H9 (cell line): Measurements from ENCODE around the gene TEKT3. TPM values are rescaled to one million over a fixed set of nuclear protein-coding genes. Genes with fewer than 3 reads are reported as not detected.

Experiments used
- DNase-seq: peaks from one replicate; pipeline ENCODE4 v3.0.0-alpha.2; 2017
- H2AFZ ChIP-seq: one replicate; pipeline ENCODE4 v1.6.1; 2013; ENCODE audit warnings: mild to moderate bottlenecking, low read length, control low read depth, moderate library complexity
- H2AK5ac ChIP-seq: 2 replicates; pipeline ENCODE4 v1.6.1; 2013; ENCODE audit warnings: low read length, control low read depth, mixed read lengths; ENCODE audit not compliant: insufficient read length
- H2BK120ac ChIP-seq: one replicate; pipeline ENCODE4 v1.6.1; 2013; ENCODE audit warnings: low read depth, mild to moderate bottlenecking, low read length, control low read depth, inconsistent platforms; ENCODE audit not compliant: poor library complexity, severe bottlenecking
- H2BK12ac ChIP-seq: 2 replicates; pipeline ENCODE4 v1.6.1; 2013; ENCODE audit warnings: low read length, control low read depth, mixed read lengths, low read depth; ENCODE audit not compliant: insufficient read length
- H2BK15ac ChIP-seq: 2 replicates; pipeline ENCODE4 v1.6.1; 2013; ENCODE audit warnings: low read depth, low read length, control low read depth
- H2BK20ac ChIP-seq: one replicate; pipeline ENCODE4 v1.6.1; 2013; ENCODE audit warnings: low read depth, mild to moderate bottlenecking, low read length, control low read depth, inconsistent platforms; ENCODE audit not compliant: poor library complexity, severe bottlenecking
- H2BK5ac ChIP-seq: 2 replicates; pipeline ENCODE4 v1.6.1; 2013; ENCODE audit warnings: low read length, control low read depth, mixed read lengths; ENCODE audit not compliant: insufficient read length
- H3K14ac ChIP-seq: 2 replicates; pipeline ENCODE4 v1.6.1; 2013; ENCODE audit warnings: low read length, control low read depth; ENCODE audit not compliant: insufficient read depth
- H3K18ac ChIP-seq: 2 replicates; pipeline ENCODE4 v1.6.1; 2013; ENCODE audit warnings: low read depth, mild to moderate bottlenecking, mixed read lengths, low read length, control low read depth; ENCODE audit not compliant: insufficient read length
- H3K23ac ChIP-seq: 2 replicates; pipeline ENCODE4 v1.6.1; 2013; ENCODE audit warnings: low read length, control low read depth, mixed read lengths, low read depth; ENCODE audit not compliant: insufficient read length
- H3K23me2 ChIP-seq: 2 replicates; pipeline ENCODE4 v1.6.1; 2013; ENCODE audit warnings: low read depth, mild to moderate bottlenecking, mixed read lengths, low read length, control low read depth; ENCODE audit not compliant: insufficient read length, poor library complexity, severe bottlenecking
- H3K27ac ChIP-seq: 2 replicates; pipeline ENCODE4 v1.5.1; 2013; ENCODE audit warnings: low read length, control low read depth, mixed read lengths, low read depth; ENCODE audit not compliant: insufficient read length
- H3K27me3 ChIP-seq: 2 replicates; pipeline ENCODE4 v1.6.1; 2013; ENCODE audit warnings: low read length, control low read depth, inconsistent platforms; ENCODE audit not compliant: insufficient read depth
- H3K4ac ChIP-seq: 2 replicates; pipeline ENCODE4 v1.6.1; 2013; ENCODE audit warnings: low read depth, mild to moderate bottlenecking, control low read depth, inconsistent platforms, low read length, moderate library complexity
- H3K4me1 ChIP-seq: 2 replicates; pipeline ENCODE4 v1.6.1; 2013; ENCODE audit warnings: low read length, control low read depth, inconsistent platforms; ENCODE audit not compliant: insufficient read depth
- H3K4me2 ChIP-seq: 2 replicates; pipeline ENCODE4 v1.6.1; 2013; ENCODE audit warnings: low read length, control low read depth, mixed read lengths; ENCODE audit not compliant: insufficient read length, insufficient read depth
- H3K56ac ChIP-seq: 2 replicates; pipeline ENCODE4 v1.6.1; 2013; ENCODE audit warnings: low read depth, mild to moderate bottlenecking, mixed read lengths, low read length, control low read depth; ENCODE audit not compliant: insufficient read length
- H3K79me1 ChIP-seq: 2 replicates; pipeline ENCODE4 v1.6.1; 2013; ENCODE audit warnings: low read depth, mild to moderate bottlenecking, moderate library complexity, low read length, control low read depth, inconsistent platforms; ENCODE audit not compliant: insufficient read depth, poor library complexity, severe bottlenecking
- H3K79me2 ChIP-seq: 2 replicates; pipeline ENCODE4 v1.6.1; 2013; ENCODE audit warnings: low read length, control low read depth, inconsistent platforms; ENCODE audit not compliant: insufficient read depth
- H3K9ac ChIP-seq: 2 replicates; pipeline ENCODE4 v1.6.1; 2013; ENCODE audit warnings: low read length, control low read depth, mixed read lengths; ENCODE audit not compliant: insufficient read length; ENCODE audit errors: extremely low read depth
- H3K9me3 ChIP-seq: one replicate; pipeline ENCODE4 v1.6.1; 2013; ENCODE audit warnings: low read depth, low read length, inconsistent platforms; ENCODE audit not compliant: control insufficient read depth
- H3T11ph ChIP-seq: one replicate; pipeline ENCODE4 v1.6.1; 2013; ENCODE audit warnings: mild to moderate bottlenecking, low read length, control low read depth, inconsistent platforms
- H4K20me1 ChIP-seq: one replicate; pipeline ENCODE4 v1.6.1; 2013; ENCODE audit not compliant: control insufficient read depth, insufficient read length, insufficient read depth
- H4K5ac ChIP-seq: 2 replicates; pipeline ENCODE4 v1.6.1; 2013; ENCODE audit warnings: low read depth, mild to moderate bottlenecking, mixed read lengths, low read length, control low read depth; ENCODE audit not compliant: insufficient read length
- H4K8ac ChIP-seq: replicated peaks from 2 replicates; pipeline ENCODE4 v1.6.1; 2013; ENCODE audit warnings: low read length, control low read depth, mixed read lengths, low read depth; ENCODE audit not compliant: insufficient read length
- H4K91ac ChIP-seq: 2 replicates; pipeline ENCODE4 v1.6.1; 2013; ENCODE audit warnings: low read depth, mild to moderate bottlenecking, moderate library complexity, mixed read lengths, low read length, control low read depth; ENCODE audit not compliant: insufficient read length
- H3K27ac Mint-ChIP-seq, 3 experiments: 2 replicates in 2 of 3; 3 replicates in 1 of 3; pipeline ENCODE4 v1.8.0; 2020 to 2021; ENCODE audit warnings: mixed read lengths in 3 of 3, mild to moderate bottlenecking in 1 of 3, moderate library complexity in 1 of 3
- H3K27me3 Mint-ChIP-seq: 2 replicates; pipeline ENCODE4 v1.8.0; 2021; ENCODE audit warnings: low read depth, mild to moderate bottlenecking, moderate library complexity, mixed read lengths
- H3K36me3 Mint-ChIP-seq, 3 experiments: 2 replicates in 2 of 3; 3 replicates in 1 of 3; pipeline ENCODE4 v1.8.0; 2020 to 2021; ENCODE audit warnings: low read depth in 3 of 3, mixed read lengths in 3 of 3; ENCODE audit not compliant: insufficient read depth in 1 of 3
- H3K4me1 Mint-ChIP-seq, 2 experiments: 2 replicates each; pipeline ENCODE4 v1.8.0; 2020; ENCODE audit warnings: mixed read lengths in 2 of 2
- H3K4me3 Mint-ChIP-seq, 2 experiments: 2 replicates in 1 of 2; 3 replicates in 1 of 2; pipeline ENCODE4 v1.8.0; 2020 to 2021; ENCODE audit warnings: mild to moderate bottlenecking in 2 of 2, mixed read lengths in 2 of 2, moderate library complexity in 1 of 2
- H3K9me3 Mint-ChIP-seq, 2 experiments: 2 replicates in 1 of 2; 3 replicates in 1 of 2; pipeline ENCODE4 v1.8.0; 2020; ENCODE audit warnings: mild to moderate bottlenecking in 2 of 2, mixed read lengths in 2 of 2, moderate library complexity in 1 of 2
- CTCF ChIP-seq: fragments of 200-600 bp; sonication (generic); conservative IDR thresholded peaks from 3 replicates; pipeline ENCODE4 v1.8.0; 2021; ENCODE audit warnings: antibody characterized with exemption, mild to moderate bottlenecking
- WGBS: extraction: QIAGEN DNeasy Blood & Tissue Kit; methylation state at CpG from one replicate; pipeline ENCODE4 v1.1.7; 2013; ENCODE audit warnings: missing lambda C conversion rate, low lambda C conversion rate, mixed read lengths; ENCODE audit not compliant: insufficient read length; ENCODE audit errors: extremely low coverage; 5-methylcytosine and 5-hydroxymethylcytosine counted together
- total RNA-seq: library from RNA; stranded (reverse); gene quantifications from 2 replicates; pipeline ENCODE4 v1.2.1, GENCODE V29; 2021

TEKT3 gene
- total RNA-seq, 1 experiment from 2014 or later, result 0.42 TPM

GRCh38 chr17:15290605-15291004, 50.8 kb downstream of the TEKT3 start:
- Histone ChIP-seq H2AFZ (no peak overlapping the region), H4K20me1 (no peaks in the 10 kb centered on the region), H2BK12ac (no peak overlapping the region), H3K27me3 (no peaks in the 10 kb centered on the region), H4K5ac (no peak overlapping the region), H3K56ac (no peak overlapping the region), H2BK15ac (no peak overlapping the region), H2BK20ac (no peak overlapping the region), H3T11ph (no peak overlapping the region), H2BK120ac (no peak overlapping the region), H4K8ac (no peak overlapping the region), H3K4me1 (no peaks in the 10 kb centered on the region; the same call in 1 of the 2 replicates), H3K23me2 (no peaks in the 10 kb centered on the region), H3K23ac (no peak overlapping the region), H3K79me1 (no peaks in the 10 kb centered on the region), H3K4me2 (no peak overlapping the region), H3K27ac (no peak overlapping the region), H3K14ac (no peak overlapping the region), H3K4ac (no peak overlapping the region), H3K9me3 (no peaks in the 10 kb centered on the region), H3K18ac (no peak overlapping the region), H3K9ac (no peak overlapping the region), H3K79me2 (no peaks in the 10 kb centered on the region), H4K91ac (no peak overlapping the region), H2BK5ac (no peak overlapping the region), H2AK5ac (no peak overlapping the region)
- Mint-ChIP-seq H3K4me3 (no peak overlapping the region), H3K4me1 (peaks cover 8 to 10% of the 10 kb centered on the region in 2 experiments), H3K27me3 (peaks cover 14% of the 10 kb centered on the region), H3K9me3 (no peaks in the 10 kb centered on the region), H3K27ac (0 out of 7 replicates have a peak overlapping the region, but pooled peaks of 1 of the 3 experiments have one; percentile 19), H3K36me3 (no peaks in the 10 kb centered on the region)
- no peak for TF ChIP-seq CTCF
- WGBS, result no CpG with 5 or more reads among the region's 6 CpGs
- no peak for DNase-seq
